Spleen (tissue), 11 donors: Measurements from ENCODE around the gene CD82. TPM values are rescaled to one million over a fixed set of nuclear protein-coding genes. Genes with fewer than 3 reads are reported as not detected.
A peak's percentile ranks its signal among the peaks of the same experiment; 100 is the strongest.

Experiments
- DNase-seq: peaks from one replicate; pipeline ENCODE4 v3.0.0-alpha.2; 2020
- H3K27ac ChIP-seq, 8 donors: fragments of 200-600 bp; sonication (generic) in 7 of 8; 1 replicate in 4 of 8; 2 replicates in 4 of 8; pipeline versions ENCODE4 v1.5.0 to v1.8.0; 2016 to 2021; ENCODE audit warnings: inconsistent platforms in 4 of 8, mild to moderate bottlenecking in 4 of 8, moderate library complexity in 1 of 8
- H3K27me3 ChIP-seq, 7 donors: fragments of 200-600 bp; sonication (generic) in 6 of 7; replicated peaks in 1 of 7; 1 replicate in 4 of 7; 2 replicates in 3 of 7; pipeline versions ENCODE4 v1.5.0 to v1.8.0; 2016 to 2021; ENCODE audit warnings: inconsistent platforms in 3 of 7, mild to moderate bottlenecking in 1 of 7
- H3K36me3 ChIP-seq, 6 donors: fragments of 200-600 bp; sonication (generic) in 5 of 6; 1 replicate in 4 of 6; 2 replicates in 2 of 6; pipeline versions ENCODE4 v1.5.0 to v1.8.0; 2016 to 2021; ENCODE audit warnings: inconsistent platforms in 2 of 6
- H3K4me1 ChIP-seq, 6 donors: fragments of 200-600 bp; sonication (generic) in 5 of 6; 1 replicate in 3 of 6; 2 replicates in 3 of 6; pipeline versions ENCODE4 v1.5.0 to v1.8.0; 2016 to 2021; ENCODE audit warnings: inconsistent platforms in 3 of 6
- H3K4me3 ChIP-seq, 8 donors: fragments of 200-600 bp; sonication (generic) in 7 of 8; 1 replicate in 4 of 8; 2 replicates in 4 of 8; pipeline versions ENCODE4 v1.5.0 to v1.8.0; 2016 to 2021; ENCODE audit warnings: inconsistent platforms in 4 of 8, mild to moderate bottlenecking in 4 of 8, moderate library complexity in 2 of 8
- H3K9me3 ChIP-seq, 8 donors: fragments of 200-600 bp; sonication (generic) in 7 of 8; 1 replicate in 4 of 8; 2 replicates in 4 of 8; pipeline versions ENCODE4 v1.5.0 to v1.8.0; 2016 to 2021; ENCODE audit warnings: inconsistent platforms in 4 of 8
- POLR2A ChIP-seq, 3 donors: fragments of 450-650 bp; IDR thresholded peaks; one replicate each; pipeline ENCODE4 v1.5.1; 2017; ENCODE audit warnings: antibody characterized with exemption in 3 of 3, mild to moderate bottlenecking in 1 of 3
- POLR2AphosphoS5 ChIP-seq, 3 donors: sonication (generic); formaldehyde crosslinking; IDR thresholded peaks; one replicate each; pipeline ENCODE4 v1.5.1; 2017; ENCODE audit warnings: antibody characterized with exemption in 3 of 3
- WGBS, 5 donors: extraction: QIAGEN DNeasy Blood & Tissue Kit in 3 of 5; methylation state at CpG; one replicate each; pipeline versions ENCODE4 v1.1.5 to v1.1.7; 2013 to 2018; 5-methylcytosine and 5-hydroxymethylcytosine counted together
- intact Hi-C: fragments of 100-400 bp; cut with DNase I; formaldehyde crosslinking; loops from one replicate; pipeline ENCODE4 v1.15.0; 2023; ENCODE audit warnings: low total_unique reads
- polyA plus RNA-seq, 3 donors: library from polyadenylated mRNA; stranded (reverse); fragments of 200-250 nt; gene quantifications; one replicate each; pipeline ENCODE4 v1.2.1, GENCODE V29; 2013
- total RNA-seq, 7 donors: library from RNA; depleted of rRNA in 3 of 7; stranded (reverse); fragments of >200 nt in 3 of 7; fragmentation: NEBNext Ultra II Directional in 4 of 7; extraction: Animal tissue kit (Norgen Biotek cat#: 25700) in 4 of 7; gene quantifications; one replicate each; pipeline versions ENCODE4 v1.1.0 to v1.2.1, GENCODE V29; 2016 to 2021
- TF ChIP-seq, protein P1 (sequence below), 11 experiments: fragments of 200-600 bp in 7 of 11; fragments of 450-650 bp in 4 of 11; sonication (generic) in 4 of 11; IDR thresholded peaks in 8 of 11; conservative IDR thresholded peaks in 3 of 11; 1 replicate in 7 of 11; 2 replicates in 4 of 11; pipeline versions ENCODE4 v1.4.0 to v1.8.0; 2016 to 2021; ENCODE audit warnings: antibody characterized with exemption in 11 of 11, inconsistent platforms in 4 of 11, mild to moderate bottlenecking in 1 of 11
- donor health status: healthy with polysubstance abuse.
- donor health status: DM: no; HTN: no; CAD: no; lungs with moderate emphysema.
- donor health status: DM: no; HTN: no; CAD: no.
- donor health status: Bipolar disorder and iron deficiency.
- donor health status: healthy.
- donor health status: DM: no; HTN: no; CAD: no.
- donor health status: DM: yes; HTN: yes; CAD: no.

CD82 gene
- total and polyA plus RNA-seq, 10 donors: 27.8 to 174 (median 95.2) TPM

DNA sequence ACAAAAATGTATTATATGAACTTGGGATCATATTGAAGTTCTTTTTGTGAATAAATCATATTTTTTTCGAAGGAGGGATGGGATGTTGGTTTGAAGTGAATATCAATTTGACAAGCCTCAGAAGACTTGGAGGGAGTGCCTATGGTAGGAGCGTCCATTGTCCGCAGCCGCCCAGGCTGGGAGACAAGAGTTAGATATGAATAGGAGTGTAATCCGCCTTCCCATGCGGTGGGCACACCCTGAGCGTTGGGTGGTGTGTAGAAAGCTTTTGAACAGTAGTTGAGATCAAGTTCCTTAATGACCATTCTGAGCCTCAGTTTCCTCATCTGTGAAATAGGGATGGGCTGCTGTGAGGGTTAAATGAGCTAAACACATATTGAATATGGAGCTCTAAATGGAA is 7.0 kb downstream of the CD82 start:
- WGBS, 5 donors: 86 to 93% (median 91%) methylated on average over 7 of the region's 7 CpGs
- TF ChIP-seq POLR2AphosphoS5 (IDR thresholded peaks at IDR 0.05) (no peak), POLR2A (IDR thresholded peaks at IDR 0.05) (no peak)
- TF ChIP-seq, protein P1, sequence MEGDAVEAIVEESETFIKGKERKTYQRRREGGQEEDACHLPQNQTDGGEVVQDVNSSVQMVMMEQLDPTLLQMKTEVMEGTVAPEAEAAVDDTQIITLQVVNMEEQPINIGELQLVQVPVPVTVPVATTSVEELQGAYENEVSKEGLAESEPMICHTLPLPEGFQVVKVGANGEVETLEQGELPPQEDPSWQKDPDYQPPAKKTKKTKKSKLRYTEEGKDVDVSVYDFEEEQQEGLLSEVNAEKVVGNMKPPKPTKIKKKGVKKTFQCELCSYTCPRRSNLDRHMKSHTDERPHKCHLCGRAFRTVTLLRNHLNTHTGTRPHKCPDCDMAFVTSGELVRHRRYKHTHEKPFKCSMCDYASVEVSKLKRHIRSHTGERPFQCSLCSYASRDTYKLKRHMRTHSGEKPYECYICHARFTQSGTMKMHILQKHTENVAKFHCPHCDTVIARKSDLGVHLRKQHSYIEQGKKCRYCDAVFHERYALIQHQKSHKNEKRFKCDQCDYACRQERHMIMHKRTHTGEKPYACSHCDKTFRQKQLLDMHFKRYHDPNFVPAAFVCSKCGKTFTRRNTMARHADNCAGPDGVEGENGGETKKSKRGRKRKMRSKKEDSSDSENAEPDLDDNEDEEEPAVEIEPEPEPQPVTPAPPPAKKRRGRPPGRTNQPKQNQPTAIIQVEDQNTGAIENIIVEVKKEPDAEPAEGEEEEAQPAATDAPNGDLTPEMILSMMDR (IDR thresholded peaks at IDR 0.05 in 8 of 11, conservative IDR thresholded peaks at IDR 0.05 in 3 of 11): no peak
- H3K9me3 ChIP-seq: no peaks in the 10 kb centered on the region
- peaks cover 0 to 33% (median 0%) of the 10 kb centered on the region in 6 donors for H3K36me3 ChIP-seq
- peaks cover 44 to 100% (median 99%) of the 10 kb centered on the region in 6 donors for H3K4me1 ChIP-seq
- DNase-seq: peak; percentile 58
- H3K27ac ChIP-seq: peak overlapping the region in 3 of 8 donors; percentile 65 to 92 (median 92)
- H3K4me3 ChIP-seq: no peak overlapping the region
- H3K27me3 ChIP-seq: no peaks in the 10 kb centered on the region
- intact Hi-C loops: no loop called here

DNA sequence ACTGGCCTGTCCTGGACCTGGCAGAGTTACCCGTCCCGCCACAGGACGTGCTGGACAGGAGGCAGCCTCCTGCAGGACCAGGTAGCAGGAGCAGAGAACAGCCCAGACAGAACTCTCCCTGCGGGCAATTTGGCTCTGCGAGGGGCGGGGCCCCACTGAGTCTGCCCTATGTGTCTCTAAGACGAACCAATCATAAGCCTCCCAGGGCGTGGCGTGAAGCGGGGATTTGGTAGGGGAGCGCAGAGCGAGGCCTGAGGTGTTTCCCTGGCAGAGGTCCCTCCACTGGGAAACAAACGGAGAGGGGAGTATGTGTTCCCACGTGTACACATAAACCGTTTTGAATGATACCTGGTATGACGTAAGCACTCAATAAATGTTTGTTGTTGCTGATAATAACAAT is 7.4 kb downstream of the CD82 start:
- 88 to 94% (median 90%) methylated on average over 16 of the region's 16 CpGs for WGBS, 5 donors
- intact Hi-C loops: no loop called here
- Histone ChIP-seq H3K27ac (peak overlapping the region in 3 of 8 donors; percentile 65 to 80 (median 70)), H3K36me3 (peaks cover 0 to 33% (median 0%) of the 10 kb centered on the region in 6 donors), H3K9me3 (no peaks in the 10 kb centered on the region), H3K27me3 (no peaks in the 10 kb centered on the region), H3K4me3 (no peak overlapping the region), H3K4me1 (peaks cover 44 to 100% (median 99%) of the 10 kb centered on the region in 6 donors)
- TF ChIP-seq POLR2AphosphoS5 (IDR thresholded peaks at IDR 0.05): peak in 1 of 3 donors; percentile 15
- TF ChIP-seq POLR2A (IDR thresholded peaks at IDR 0.05): no peak
- peak; percentile 78 for DNase-seq

DNA sequence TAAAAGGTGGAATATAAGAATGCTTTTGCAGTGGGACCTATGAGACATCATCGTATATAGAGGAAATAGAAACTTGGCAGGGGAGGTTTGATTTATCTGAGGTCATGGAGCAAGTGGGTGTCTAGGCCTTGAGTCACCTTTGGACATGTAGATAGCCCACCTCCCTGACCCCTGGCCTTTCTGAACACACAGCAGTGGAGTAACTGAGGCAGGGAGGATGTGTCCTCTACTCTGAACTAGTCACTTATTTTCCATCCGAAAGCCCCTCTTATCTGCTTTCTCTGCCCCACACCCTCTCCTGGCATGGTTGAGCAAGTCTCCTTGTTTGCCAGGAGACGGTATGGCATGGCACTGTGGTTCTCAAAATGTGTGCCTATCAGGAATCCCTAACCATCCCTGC is 7.9 kb downstream of the CD82 start:
- peaks cover 0 to 33% (median 0%) of the 10 kb centered on the region in 6 donors for H3K36me3 ChIP-seq
- peak; percentile 41 for DNase-seq
- H3K9me3 ChIP-seq: no peaks in the 10 kb centered on the region
- H3K4me1 ChIP-seq: peaks cover 39 to 100% (median 99%) of the 10 kb centered on the region in 6 donors
- intact Hi-C loops: no loop called here
- 45 to 82% (median 65%) methylated on average over 3 of the region's 3 CpGs for WGBS, 5 donors
- peak overlapping the region in 6 of 8 donors; percentile 10 to 80 (median 66) for H3K27ac ChIP-seq
- H3K27me3 ChIP-seq: no peaks in the 10 kb centered on the region
- TF ChIP-seq POLR2AphosphoS5 (IDR thresholded peaks at IDR 0.05): no peak
- TF ChIP-seq, protein P1 (IDR thresholded peaks at IDR 0.05 in 8 of 11, conservative IDR thresholded peaks at IDR 0.05 in 3 of 11): no peak
- no peak for TF ChIP-seq POLR2A (IDR thresholded peaks at IDR 0.05)
- no peak overlapping the region for H3K4me3 ChIP-seq

DNA sequence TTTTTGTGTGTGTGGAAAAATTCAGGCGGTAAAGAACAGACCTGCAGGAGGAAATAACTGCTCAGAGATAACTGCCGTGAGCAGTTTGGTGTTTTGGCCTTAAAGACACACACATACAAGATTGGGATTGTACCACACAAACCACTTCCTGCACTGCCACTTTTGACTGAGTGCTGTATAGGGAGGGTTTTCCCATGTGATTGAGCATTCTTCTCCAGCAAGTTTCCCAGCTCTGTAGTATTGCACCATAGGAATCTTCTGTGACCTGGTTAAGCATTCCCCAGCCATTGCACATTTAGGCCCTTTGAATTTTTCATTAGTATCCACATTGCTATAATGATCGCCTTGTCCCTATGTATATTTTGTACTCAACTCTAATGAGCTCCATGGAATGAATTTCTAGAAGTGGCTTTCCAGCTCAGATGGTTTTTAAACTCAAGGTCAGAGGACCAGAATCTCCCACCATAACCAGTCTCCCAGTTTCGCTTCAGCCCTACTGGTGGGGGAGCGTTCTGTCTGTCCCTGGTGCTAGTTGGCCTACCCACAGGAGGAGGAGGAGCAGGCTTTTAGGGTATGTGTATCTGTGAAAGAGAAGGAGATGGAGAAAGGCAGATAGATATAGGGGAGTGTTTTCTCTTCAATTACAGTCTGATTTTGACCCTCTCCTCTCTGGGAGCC is 9.3 kb downstream of the CD82 start:
- H3K9me3 ChIP-seq: no peaks in the 10 kb centered on the region
- peak; percentile 16 for DNase-seq
- intact Hi-C loops: no loop called here
- H3K4me3 ChIP-seq: peak overlapping the region in 1 of 8 donors; percentile 19
- TF ChIP-seq, protein P1 (IDR thresholded peaks at IDR 0.05 in 8 of 11, conservative IDR thresholded peaks at IDR 0.05 in 3 of 11): no peak
- TF ChIP-seq POLR2AphosphoS5 (IDR thresholded peaks at IDR 0.05) (peak in 1 of 3 donors; percentile 47), POLR2A (IDR thresholded peaks at IDR 0.05) (no peak)
- H3K27me3 ChIP-seq: no peaks in the 10 kb centered on the region
- peaks cover 29 to 100% (median 99%) of the 10 kb centered on the region in 6 donors for H3K4me1 ChIP-seq
- H3K27ac ChIP-seq: peak overlapping the region in 7 of 8 donors; percentile 6 to 80 (median 65)
- WGBS, 5 donors: 32 to 41% (median 39%) methylated on average over 5 of the region's 5 CpGs
- peaks cover 0 to 33% (median 0%) of the 10 kb centered on the region in 6 donors for H3K36me3 ChIP-seq
